Ammon's horn (tissue), 1 donor: ENCODE results near the gene INMT.

Experiments
- DNase-seq: peaks from one replicate; pipeline ENCODE4 v3.0.0-alpha.2; 2016; ENCODE audit warnings: low spot score

INMT gene

DNA sequence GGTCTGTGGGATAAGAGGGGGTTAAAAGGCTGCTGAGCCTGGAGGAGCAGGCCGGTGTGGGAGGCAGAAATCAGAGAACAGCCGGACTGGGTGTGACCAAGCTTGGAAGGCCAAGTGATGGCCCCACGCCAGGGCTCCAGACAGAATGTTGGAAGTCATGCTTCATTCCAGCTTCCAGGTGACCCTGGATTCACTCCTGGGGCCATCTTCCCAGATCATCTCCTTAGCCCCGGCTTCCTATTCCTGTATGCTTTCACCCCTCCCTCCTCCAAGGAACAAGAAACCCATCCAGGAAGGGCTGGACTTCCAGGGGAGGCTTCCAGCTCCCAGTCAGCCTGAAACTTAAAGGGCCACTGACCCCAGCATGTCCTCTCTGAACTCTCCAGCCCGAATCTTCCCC lies 1.0 kb downstream of the INMT start:
- DNase-seq: no peak

DNA sequence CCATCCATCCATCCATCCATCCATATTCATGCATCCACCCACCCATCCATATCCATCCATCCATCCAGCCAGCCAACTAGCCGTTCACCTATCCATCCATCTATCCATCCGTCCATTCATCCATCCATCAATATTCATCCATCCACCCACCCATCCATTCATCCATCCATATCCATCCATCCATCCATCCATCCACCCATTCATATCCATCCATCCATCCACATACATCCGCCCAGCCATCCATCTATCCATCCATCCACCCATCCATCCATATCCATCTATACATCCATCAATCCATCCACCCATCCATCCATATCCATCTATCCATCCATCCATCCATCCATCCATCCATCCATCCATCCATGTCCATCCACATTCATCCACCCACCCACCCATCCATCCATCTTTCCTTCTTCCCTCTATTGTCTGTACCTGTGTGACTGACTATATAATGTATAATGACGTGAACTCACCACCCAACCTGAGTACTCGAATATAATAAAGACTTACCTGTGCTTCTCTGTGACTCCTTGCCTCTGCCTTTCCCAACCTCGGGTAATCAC lies 2.5 kb downstream of the INMT start:
- no peak for DNase-seq

DNA sequence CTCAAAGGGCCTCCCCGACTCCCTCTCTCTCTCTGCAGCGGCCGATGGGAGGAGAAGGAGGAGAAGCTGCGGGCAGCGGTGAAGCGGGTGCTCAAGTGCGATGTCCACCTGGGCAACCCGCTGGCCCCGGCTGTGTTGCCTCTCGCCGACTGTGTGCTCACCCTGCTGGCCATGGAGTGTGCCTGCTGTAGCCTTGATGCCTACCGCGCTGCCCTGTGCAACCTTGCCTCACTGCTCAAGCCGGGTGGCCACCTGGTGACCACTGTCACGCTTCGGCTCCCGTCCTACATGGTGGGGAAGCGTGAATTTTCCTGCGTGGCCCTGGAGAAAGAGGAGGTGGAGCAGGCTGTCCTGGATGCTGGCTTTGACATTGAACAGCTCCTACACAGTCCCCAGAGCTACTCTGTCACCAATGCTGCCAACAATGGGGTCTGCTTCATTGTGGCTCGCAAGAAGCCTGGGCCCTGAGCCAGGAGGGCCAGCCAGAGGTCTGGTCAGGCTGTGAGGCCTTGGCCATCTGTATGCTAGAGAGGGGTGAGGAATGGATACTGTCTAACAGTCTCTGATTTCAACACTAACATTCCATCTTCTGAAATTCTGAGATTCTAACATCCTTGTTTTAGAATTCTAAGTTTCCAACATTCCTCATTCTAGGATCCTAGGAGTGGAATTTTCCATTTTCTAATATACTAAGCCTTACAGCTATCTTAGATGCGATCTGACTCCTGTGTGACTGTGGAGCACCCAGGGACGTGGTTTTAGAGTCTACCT lies 3.6 kb downstream of the INMT start:
- peak; percentile 62 for DNase-seq

GRCh38 chr7:30757342-30757692 lies 5.4 kb downstream of the INMT start:
- DNase-seq: no peak

DNA sequence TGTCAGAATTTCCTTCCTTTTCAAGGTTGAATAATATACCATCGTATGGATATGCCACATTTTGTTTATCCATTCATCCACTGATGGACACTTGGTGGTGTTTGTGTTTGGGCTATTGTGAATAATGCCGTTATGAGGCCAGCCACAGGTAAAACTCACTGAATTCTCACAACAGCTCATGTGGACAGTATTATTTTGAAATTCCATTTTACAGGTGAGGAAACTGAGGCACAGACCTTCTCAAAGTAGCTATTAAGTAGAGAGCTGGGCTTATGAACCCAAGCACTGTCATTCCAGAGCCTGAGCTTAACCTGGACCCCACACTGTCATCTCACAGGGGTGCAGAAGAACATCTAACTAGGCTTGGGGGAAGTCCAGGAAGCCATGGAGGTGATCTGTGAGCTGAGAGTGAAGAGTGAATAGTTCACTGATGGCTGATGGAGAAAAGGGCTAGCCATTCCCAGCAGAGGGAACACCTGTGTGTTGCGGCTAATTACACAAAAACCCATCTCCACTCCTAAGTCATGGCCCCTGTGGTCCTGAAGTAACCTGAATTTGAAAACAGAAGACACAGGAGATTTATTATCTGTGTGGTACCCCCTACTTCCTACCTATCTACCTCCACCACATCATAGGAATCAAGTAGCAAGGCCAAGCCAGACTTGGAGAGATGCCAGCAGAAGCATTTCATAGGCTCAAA lies 8.7 kb downstream of the INMT start:
- DNase-seq: no peak

GRCh38 chr7:30761214-30762156 lies 9.6 kb downstream of the INMT start:
- no peak for DNase-seq

- no peak for DNase-seq
Measured at GRCh38 chr7:30764030-30764975, 12.4 kb downstream of the INMT start.

- no peak for DNase-seq
Measured at GRCh38 chr7:30765408-30765807, 13.5 kb downstream of the INMT start.

- DNase-seq: no peak
Measured at GRCh38 chr7:30770845-30771173, 18.9 kb downstream of the INMT start.

GRCh38 chr7:30771174-30771879 lies 19.4 kb downstream of the INMT start, which contains the start of gene MINDY4:
Gene MINDY4 (plus strand): TSS chr7:30771417. CDS start chr7:30771494, 77 bp downstream.
- peak; percentile 87 for DNase-seq

DNA sequence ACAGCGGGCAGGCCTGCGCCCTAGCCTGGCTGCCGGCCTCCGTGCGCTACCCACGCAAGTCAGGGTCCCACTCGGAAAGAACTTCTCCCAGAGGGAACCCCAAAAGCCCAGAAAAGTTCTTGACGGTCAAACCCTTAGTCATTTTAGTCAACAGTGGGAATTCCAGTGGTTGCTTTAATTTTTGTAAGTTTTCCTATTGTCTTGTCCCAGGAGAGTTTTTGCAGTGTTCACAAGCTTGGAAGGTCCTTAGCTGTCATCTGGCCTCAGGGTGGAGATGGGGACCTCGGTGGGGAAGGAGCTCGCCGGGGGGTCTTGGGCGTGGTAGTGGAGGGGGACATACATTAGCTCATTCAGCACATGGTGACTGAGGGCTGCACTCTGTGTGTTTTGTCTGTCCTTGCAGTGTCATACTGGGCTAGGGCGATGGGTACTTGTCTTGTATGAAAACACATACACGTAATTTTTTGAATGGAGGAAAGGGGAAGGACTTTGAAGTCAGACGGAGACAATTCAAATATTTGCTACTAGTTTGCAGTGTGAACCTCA lies 20.0 kb downstream of the INMT start:
- no peak for DNase-seq

DNA sequence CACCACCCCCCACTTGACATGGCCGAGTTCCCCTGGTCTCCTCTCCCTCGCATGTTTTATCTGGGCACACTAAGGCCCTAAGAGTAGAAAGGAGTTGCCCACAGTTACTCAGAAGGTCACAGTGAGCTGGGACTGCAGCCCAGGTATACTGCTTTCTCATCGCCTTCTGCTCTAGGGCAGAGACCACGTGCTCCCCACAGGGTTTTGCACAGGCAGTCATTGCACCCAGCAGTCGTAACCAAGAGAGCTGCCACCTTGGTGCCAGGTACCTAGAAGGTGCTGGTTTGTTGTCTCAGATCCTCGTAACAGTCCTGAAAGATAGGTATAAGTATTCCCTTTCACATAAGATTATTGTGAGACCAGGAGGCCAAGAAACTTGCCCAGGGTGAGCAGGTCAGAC lies 21.0 kb downstream of the INMT start:
- DNase-seq: no peak

DNA sequence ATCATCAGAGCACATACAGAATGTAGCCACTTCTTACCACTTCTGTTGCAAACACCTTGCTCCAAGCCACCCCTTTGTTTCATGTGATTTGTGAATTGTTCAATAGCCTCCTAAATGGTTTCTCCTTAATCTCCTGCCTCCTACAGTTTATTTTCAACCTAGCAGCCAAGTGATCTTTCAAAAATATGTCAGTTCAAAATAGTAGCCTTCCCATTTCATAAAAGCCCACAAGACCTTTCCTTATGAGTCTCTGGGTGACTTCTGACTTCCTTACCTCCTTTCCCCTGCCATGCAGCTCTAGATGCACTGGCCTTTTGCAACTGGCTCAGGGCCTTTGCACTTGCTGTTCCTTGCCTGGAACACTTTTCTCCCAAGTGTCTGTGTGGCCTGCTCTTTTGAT lies 24.1 kb downstream of the INMT start:
- no peak for DNase-seq

GRCh38 chr7:30776971-30777370 lies 25.0 kb downstream of the INMT start:
- no peak for DNase-seq

GRCh38 chr7:30778255-30779025 lies 26.5 kb downstream of the INMT start:
- DNase-seq: no peak

DNA sequence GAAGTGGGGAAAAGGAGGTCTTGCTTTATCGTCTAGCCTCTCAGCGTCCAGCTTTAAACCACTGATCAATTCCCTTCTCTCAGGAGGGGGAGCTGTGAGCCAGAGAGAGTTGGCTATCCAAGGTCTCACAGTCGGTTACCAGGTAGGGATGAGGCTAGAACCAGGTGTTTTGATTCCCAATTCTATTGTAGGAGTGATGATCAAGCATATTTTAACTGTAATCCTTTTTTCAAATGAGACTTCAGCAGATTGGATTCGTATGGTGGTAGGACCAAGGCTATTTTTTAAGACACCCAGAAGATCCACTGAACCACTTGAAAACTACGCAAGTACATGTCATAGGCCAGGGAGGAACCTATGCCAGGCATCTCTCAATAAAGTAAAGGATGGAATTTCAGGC lies 27.6 kb downstream of the INMT start:
- no peak for DNase-seq

DNA sequence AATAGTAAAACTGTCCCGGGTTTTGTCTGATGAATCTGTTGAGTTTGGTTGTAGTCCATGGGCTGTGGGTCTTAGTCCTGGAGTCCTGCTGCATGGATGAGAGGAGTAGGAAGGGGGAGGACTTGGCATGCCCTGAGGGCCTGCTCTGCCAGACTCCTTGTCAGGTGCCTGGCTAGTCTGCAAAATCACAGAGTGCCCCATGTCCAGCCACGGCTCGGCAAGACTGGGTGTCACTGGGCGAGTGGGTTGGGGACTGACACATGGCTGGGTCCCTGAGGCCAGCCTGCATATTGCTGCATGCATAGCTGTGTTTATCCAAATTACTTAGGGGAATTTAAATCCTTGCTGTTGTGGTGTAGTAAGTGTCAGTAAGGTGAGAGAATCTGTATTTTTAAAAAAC lies 29.0 kb downstream of the INMT start:
- peak; percentile 40 for DNase-seq

DNA sequence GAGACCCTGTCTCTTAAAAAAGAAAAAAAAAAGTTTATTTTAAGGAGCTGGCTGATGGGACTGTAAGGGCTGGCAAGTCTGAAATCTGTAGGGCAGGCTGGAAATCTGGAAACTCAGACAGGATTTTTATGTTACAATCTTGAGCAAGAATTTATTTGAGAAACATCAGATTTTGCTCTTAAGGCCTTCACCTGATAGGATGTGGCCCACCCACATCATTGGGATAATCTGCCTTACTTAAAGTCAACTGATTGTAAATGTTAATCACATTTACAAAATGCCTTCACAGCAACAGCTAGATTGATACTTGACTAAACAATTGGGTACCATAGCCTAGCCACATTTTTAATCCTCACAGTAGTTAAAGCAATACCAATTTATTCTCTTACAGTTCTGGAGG lies 30.8 kb downstream of the INMT start:
- no peak for DNase-seq

- DNase-seq: no peak
Measured at GRCh38 chr7:30785786-30786185, 33.9 kb downstream of the INMT start.

DNA sequence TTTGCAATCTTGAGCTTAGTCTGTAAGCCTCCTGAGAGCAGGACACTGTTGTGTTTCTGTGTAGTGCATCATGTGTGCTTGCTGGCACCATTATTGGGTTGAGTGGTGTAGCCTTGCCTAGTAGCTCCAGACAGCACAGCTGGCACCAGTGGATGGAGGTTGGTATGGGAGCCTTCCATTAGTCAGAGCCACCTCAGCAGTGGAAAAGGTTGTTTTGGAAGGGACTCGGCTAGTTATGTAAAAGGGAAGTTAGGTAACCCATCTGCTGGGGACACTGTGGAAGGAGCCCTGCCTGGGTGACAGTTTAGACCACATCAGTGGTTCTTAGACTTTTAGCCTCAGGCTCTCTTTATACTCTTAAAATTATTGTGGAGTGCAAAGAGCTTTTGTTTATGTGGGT lies 35.6 kb downstream of the INMT start:
- DNase-seq: no peak
